ENCODE measurements around the gene SFSWAP.
"Not testable (repeated sequence)": the region's sequence is repeated elsewhere in the genome, so short reads cannot be mapped to it uniquely, and the experiment has no call there.

The SFSWAP gene

DNA sequence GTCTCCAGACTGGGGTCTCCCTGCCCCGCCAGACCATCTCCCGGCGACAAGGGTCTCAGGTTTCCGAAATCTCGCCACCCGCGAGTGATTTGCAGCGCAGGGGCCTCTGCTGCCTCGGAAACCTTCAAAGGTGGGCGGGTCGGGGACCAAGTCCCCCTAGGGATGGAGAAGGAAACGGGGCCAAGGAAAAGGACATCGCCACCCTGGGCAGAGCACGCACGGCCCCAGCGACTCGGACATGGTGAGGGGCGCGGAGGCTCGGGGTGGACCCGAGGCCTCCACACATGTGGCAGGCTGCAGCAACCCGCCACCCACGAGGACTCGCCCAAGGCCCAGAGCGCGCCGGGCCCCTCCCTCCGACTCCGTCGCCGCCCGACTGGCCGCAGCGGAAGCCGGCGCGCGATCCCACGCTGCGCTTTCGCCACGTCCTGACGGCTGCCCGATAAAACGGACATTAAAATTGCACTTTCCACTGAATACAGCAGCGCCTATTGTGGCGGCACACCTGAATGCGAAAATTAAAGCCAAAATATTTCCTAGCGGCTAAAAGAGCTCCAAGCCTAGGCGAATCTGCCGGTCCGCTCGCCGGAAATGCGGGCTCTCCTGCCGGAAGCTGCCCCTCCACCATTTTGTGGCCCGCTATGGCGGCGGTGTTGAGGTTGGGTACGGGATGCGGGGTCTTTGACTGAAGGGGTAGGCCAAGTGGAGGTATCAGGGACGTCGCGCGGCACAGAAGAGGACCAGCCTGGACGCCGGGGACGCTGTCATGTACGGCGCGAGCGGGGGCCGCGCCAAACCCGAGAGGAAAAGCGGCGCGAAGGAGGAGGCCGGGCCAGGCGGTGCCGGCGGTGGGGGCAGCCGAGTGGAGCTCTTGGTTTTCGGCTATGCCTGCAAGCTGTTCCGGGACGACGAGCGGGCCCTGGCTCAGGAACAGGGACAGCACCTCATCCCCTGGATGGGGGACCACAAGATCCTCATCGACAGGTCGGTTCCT lies at the start of gene SFSWAP:
SFSWAP (plus strand) TSS at position 627 of the 994 bp plus-strand sequence; CDS start at position 767, 140 bp downstream.
- no peaks in the 10 kb centered on the region for H3K9me3 Mint-ChIP-seq
- peak; percentile 80 for ATAC-seq (replicated peaks; ENCODE audit: extremely low read depth, poor library complexity, severe bottlenecking)
- no peaks in the 10 kb centered on the region for H3K27me3 Mint-ChIP-seq
- H3K4me3 Mint-ChIP-seq: peak within 1 kb of the TSS; percentile 98
- peak within 1 kb of the TSS; percentile 99 for H3K27ac Mint-ChIP-seq (ENCODE audit: low read depth)
- H3K36me3 Mint-ChIP-seq (ENCODE audit: insufficient read depth): peaks cover 37% of the 10 kb centered on the region
- peaks cover 30% of the 10 kb centered on the region for H3K4me1 Mint-ChIP-seq
- DNase-seq (ENCODE audit: low spot score in 2 of 2): peak; percentile 62 to 68

DNA sequence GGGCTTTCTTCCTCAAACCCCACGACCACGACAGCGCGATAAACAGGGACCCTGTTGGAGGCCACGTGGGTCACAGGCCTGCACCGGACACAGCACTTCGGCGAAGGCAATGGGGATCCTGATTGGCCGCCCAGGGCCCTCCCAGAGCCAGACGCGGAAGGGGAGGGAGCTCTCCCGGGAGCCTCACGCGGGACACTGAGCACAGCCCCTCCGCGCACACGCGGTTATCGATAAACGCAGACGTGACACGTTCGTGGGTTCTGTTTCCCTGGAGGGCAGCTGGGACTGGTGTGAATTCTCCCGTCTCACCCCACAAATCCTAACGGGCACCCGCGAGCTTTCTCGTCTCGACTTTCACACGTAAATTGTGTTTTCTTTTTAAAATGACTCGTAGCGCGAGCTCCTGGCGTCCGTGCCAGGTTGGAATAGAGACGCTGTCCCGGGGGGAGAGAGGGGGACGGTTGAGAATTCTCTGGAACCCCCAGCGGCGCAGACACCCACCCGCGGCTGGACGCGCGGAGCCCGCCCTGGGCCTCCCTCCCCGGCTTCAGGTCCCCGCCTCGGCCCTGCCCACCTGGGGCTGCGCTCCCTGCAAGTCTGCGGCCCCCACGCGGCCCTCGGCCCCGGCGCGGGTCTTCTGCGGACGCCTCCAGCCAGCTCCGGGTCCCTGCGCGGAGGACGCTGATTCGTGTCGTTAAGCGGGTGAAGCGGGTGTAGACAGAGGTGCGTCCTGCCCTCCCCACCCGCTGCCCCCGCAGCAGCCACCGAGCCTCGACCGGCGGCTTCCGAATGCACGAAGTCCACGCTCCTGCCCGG lies 49.5 kb upstream of the SFSWAP start:
- H3K27ac Mint-ChIP-seq (ENCODE audit: low read depth); DNase-seq (ENCODE audit: low spot score in 2 of 2); H3K36me3 Mint-ChIP-seq (ENCODE audit: insufficient read depth); H3K9me3 Mint-ChIP-seq; H3K4me1 Mint-ChIP-seq; ATAC-seq (replicated peaks; ENCODE audit: extremely low read depth, poor library complexity, severe bottlenecking); H3K4me3 Mint-ChIP-seq: not testable (repeated sequence)
- peaks cover 17% of the 10 kb centered on the region for H3K27me3 Mint-ChIP-seq

DNA sequence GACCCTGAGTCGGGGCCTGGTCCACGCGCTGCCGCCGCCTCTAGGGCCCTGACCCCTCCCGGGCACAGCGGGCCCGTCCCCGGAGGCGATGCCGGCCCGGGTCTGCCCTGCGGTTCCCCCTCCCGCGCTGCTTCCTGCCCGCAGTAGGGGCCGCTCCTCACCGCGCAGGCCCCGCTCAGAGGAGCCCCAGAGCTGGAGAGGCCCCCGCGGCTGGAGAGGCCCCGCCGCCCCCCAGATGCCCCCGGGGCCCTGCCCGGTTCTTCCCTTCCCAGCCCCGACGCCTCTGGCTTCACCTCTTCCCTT lies 49.0 kb upstream of the SFSWAP start:
- H3K27me3 Mint-ChIP-seq: peaks cover 17% of the 10 kb centered on the region
- not testable (repeated sequence) for H3K4me1 Mint-ChIP-seq; H3K9me3 Mint-ChIP-seq; DNase-seq (ENCODE audit: low spot score in 2 of 2); H3K36me3 Mint-ChIP-seq (ENCODE audit: insufficient read depth); ATAC-seq (replicated peaks; ENCODE audit: extremely low read depth, poor library complexity, severe bottlenecking); H3K4me3 Mint-ChIP-seq; H3K27ac Mint-ChIP-seq (ENCODE audit: low read depth)

DNA sequence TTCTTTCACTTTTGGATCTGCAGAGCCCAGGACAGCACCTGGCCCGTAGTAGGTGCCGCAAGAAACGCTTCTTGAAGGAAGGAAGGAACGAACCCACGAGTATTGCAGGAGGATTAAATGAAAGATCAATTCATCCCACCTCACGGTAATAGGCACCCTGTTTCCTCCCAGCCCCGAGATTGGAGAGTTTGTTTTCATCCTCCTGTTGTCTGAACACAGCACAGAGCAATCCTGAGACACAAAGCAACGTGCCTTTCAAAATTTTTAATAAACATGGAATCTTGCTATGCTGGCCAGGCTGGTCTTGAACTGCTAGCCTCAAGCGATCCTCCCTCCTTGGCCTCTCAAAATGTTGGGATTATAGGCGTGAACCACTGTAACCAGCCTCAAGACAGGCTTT lies 48.5 kb upstream of the SFSWAP start:
- not testable (repeated sequence) for H3K27ac Mint-ChIP-seq (ENCODE audit: low read depth); ATAC-seq (replicated peaks; ENCODE audit: extremely low read depth, poor library complexity, severe bottlenecking); H3K4me1 Mint-ChIP-seq; H3K4me3 Mint-ChIP-seq; H3K9me3 Mint-ChIP-seq; H3K36me3 Mint-ChIP-seq (ENCODE audit: insufficient read depth)
- peaks cover 17% of the 10 kb centered on the region for H3K27me3 Mint-ChIP-seq
- peak in 1 of 2 donors; percentile 3 for DNase-seq (ENCODE audit: low spot score in 2 of 2)

DNA sequence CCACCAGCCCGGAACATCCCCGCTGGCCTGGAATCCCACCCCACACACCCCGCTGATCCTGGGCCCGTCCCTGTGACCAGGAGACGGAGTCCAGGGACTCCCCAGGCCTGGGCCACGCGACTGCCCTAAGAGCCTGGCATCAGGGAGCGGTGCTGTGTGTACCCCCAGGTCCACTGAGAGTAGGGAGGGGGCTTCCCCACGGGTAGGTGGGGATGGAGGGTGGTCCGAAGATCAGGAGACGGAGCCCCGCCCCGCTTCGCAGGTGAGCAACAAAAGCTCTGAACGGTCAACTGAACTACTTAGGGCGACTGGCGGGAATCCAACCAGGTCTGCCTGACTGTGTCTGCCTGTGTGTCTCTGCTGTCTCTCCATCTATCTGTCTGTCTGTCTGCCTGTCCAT lies 45.2 kb upstream of the SFSWAP start:
- H3K4me3 Mint-ChIP-seq; H3K27ac Mint-ChIP-seq (ENCODE audit: low read depth); H3K36me3 Mint-ChIP-seq (ENCODE audit: insufficient read depth); H3K4me1 Mint-ChIP-seq; ATAC-seq (replicated peaks; ENCODE audit: extremely low read depth, poor library complexity, severe bottlenecking); H3K9me3 Mint-ChIP-seq: not testable (repeated sequence)
- DNase-seq (ENCODE audit: low spot score in 2 of 2): peak in 1 of 2 donors; percentile 4
- H3K27me3 Mint-ChIP-seq: peaks cover 23% of the 10 kb centered on the region

DNA sequence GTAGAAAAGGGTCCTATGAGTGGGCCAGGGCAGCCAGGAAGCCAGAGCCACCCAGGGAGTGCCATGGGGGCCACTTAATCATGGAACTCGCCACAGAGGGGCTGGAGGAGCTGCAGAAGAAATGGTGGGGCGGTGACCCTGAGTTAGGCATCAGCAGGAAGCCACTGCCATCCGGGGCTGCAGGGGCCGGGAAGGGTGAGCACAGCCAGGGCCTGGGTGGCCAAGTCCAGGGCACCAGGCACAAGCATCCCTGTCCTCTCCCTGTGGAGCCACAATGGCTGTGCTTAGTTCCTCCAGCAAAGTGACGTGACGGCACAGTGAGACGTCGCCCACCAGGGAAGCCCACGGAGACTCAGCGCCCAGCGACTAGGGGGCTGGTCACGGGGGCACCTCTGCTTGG lies 44.4 kb upstream of the SFSWAP start:
- H3K9me3 Mint-ChIP-seq; H3K36me3 Mint-ChIP-seq (ENCODE audit: insufficient read depth); H3K4me3 Mint-ChIP-seq; H3K4me1 Mint-ChIP-seq; DNase-seq (ENCODE audit: low spot score in 2 of 2); ATAC-seq (replicated peaks; ENCODE audit: extremely low read depth, poor library complexity, severe bottlenecking); H3K27ac Mint-ChIP-seq (ENCODE audit: low read depth): not testable (repeated sequence)
- peaks cover 23% of the 10 kb centered on the region for H3K27me3 Mint-ChIP-seq

DNA sequence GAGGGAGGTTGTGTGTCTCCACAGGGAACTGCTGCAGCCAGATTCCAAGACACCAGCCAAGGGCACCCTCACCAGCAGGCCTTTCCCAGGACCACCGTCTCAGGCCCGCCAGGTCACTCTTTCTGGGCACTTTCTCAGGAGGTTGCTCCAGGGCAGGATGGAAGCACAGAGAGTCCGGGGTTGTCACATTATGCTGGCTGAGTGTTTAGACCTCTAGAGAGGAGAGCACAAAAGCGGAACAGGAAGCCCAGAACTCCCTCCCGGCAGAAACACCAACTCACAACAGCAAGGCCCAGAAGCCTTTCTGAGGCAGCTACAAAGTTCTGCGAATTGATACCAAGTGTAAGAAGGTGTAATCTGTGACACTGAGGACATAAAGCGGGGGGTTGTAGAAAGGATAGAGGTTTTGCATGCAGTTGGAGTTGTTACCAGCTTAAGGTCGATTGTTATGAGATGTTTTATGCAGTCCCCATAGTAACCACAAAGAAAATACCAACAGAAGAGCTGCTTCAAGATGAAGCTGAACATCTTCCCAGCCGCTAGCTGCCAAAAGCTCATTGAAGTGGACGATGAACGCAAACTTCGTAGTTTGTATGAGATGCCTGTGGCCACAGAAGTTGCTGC lies 43.8 kb upstream of the SFSWAP start:
- H3K9me3 Mint-ChIP-seq; H3K4me1 Mint-ChIP-seq; H3K36me3 Mint-ChIP-seq (ENCODE audit: insufficient read depth); H3K27ac Mint-ChIP-seq (ENCODE audit: low read depth); ATAC-seq (replicated peaks; ENCODE audit: extremely low read depth, poor library complexity, severe bottlenecking); H3K4me3 Mint-ChIP-seq: not testable (repeated sequence)
- peak in 1 of 2 donors; percentile 4 for DNase-seq (ENCODE audit: low spot score in 2 of 2)
- H3K27me3 Mint-ChIP-seq: peaks cover 23% of the 10 kb centered on the region

DNA sequence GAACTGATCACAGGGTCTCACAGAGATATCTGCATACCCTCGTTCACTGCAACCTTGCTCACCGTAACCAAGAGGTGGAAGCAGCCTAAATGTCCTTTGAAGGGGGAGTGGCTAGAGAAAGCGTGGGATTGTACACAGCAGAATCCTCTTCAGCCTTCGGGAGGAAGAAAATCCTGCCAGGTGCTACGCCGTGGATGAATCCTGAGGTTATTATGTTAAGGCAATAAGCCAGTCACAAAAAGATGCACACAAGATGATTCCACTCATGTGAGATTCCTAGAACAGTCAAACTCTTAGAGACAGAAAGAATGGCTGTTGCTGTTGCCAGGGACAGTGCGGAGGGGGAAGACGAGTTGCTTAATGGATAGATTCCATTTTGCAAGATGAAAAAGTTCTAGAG lies 39.6 kb upstream of the SFSWAP start:
- ATAC-seq (replicated peaks; ENCODE audit: extremely low read depth, poor library complexity, severe bottlenecking) (no peak), DNase-seq (ENCODE audit: low spot score in 2 of 2) (no peak)
- Mint-ChIP-seq H3K27ac (ENCODE audit: low read depth) (no peak overlapping the region), H3K36me3 (ENCODE audit: insufficient read depth) (peaks cover 3% of the 10 kb centered on the region), H3K9me3 (no peaks in the 10 kb centered on the region), H3K27me3 (peaks cover 16% of the 10 kb centered on the region), H3K4me1 (no peaks in the 10 kb centered on the region), H3K4me3 (no peak overlapping the region)

DNA sequence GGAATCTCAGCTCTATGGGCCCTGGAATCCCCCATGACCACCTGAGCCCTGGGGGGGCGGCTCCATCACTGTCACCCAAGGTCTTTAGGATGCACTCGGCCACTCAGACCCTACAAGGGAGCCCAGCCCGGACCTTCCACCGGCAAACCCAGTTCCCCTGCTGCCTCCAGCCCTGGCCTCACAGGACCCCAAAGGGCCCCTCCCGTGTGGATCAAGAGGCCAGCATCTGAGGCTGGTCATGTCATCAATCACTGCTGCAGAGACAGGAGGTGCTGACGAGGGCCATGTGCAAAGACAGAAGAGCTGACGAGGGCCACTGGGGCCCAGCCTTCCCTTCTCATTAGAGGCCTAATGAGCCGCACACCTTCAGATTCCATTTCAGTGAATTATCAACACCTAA lies 39.0 kb upstream of the SFSWAP start:
- DNase-seq (ENCODE audit: low spot score in 2 of 2): peak in 1 of 2 donors; percentile 7
- no peaks in the 10 kb centered on the region for H3K4me1 Mint-ChIP-seq

DNA sequence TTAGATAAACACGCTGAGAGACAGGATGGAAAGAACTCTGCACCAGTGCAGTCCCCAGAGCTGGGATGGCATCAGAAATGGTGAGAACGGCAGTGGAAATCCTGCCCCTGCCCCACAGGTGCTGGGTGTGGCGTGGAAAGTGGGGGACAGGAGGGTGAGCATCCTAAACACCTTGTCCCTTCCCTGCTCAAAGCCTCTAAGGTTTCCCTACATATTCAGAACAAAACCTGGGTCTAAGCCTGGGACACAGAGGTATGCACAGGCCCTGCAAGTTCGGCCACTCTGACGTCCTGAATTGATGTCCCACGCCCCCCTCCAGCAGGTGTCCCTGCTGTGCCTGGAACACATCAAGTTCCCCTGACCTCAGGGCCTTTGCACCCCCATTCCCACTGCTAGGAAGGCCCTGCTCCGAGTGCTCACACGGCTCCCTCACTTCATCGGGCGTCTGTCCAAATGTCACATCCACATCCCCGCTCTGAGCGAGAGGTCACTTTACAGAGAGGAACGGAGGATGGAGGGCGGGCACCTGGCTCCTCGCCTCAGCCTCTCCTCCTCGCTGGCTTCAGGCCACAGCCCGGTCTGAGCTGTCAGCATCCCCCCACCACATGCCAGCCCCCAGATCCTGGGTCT lies 38.5 kb upstream of the SFSWAP start:
- Mint-ChIP-seq H3K27me3 (peaks cover 14% of the 10 kb centered on the region), H3K4me1 (no peaks in the 10 kb centered on the region), H3K9me3 (no peaks in the 10 kb centered on the region), H3K4me3 (no peak overlapping the region), H3K36me3 (ENCODE audit: insufficient read depth) (peaks cover 3% of the 10 kb centered on the region), H3K27ac (ENCODE audit: low read depth) (no peak overlapping the region)
- ATAC-seq (replicated peaks; ENCODE audit: extremely low read depth, poor library complexity, severe bottlenecking): no peak
- DNase-seq (ENCODE audit: low spot score in 2 of 2): peak in 1 of 2 donors; percentile 7

More for the DNA sequence above, 39.0 kb upstream of the SFSWAP start:
- no peak for ATAC-seq (replicated peaks; ENCODE audit: extremely low read depth, poor library complexity, severe bottlenecking)
- Mint-ChIP-seq H3K4me3 (no peak overlapping the region), H3K27me3 (peaks cover 14% of the 10 kb centered on the region), H3K9me3 (no peaks in the 10 kb centered on the region), H3K36me3 (ENCODE audit: insufficient read depth) (peaks cover 3% of the 10 kb centered on the region), H3K27ac (ENCODE audit: low read depth) (no peak overlapping the region)

DNA sequence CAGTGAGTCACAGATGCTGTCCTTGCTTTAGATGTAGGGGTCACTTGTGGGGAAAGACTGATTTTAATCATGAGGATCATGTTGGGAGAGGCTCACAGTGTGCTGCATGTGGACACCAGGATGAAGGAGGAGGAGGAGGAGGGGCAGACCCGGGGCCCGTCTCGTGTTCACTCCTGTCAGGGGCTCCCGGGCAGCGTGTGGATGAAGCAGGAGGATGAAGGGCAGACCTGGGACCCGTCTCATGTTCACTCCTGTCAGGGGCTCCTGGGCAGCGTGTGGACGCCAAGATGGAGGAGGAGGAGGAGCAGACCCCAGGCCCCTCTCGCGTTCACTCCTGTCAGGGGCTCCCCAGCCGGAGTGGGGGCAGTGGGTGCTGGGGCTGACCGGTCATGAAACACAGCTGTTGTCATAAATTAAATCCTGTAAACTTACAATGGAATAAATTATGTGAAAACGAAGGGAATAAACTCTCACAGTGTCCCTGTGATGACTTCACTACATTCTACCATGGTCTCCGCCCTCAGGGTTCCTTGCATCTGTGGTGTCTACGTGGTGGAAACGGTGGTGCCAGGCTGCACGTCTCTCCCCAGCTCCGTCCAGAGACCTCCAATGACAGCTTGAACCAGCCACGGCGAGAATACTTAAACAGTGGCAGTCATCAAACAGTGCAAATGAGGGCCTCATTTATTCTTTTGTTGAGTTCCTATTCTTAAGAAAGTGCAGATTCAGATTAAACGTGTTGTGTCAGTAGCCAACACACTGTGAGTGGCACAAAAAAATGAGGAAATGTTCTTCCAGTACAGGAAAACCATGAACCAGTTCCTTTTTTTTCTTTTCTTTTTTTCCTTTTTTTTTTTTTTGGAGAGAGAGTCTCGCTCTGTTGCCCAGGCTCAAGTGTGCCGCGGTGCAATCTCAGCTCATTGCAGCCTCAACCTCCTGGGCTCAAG lies 37.7 kb upstream of the SFSWAP start:
- no peak overlapping the region for H3K4me3 Mint-ChIP-seq
- no peak for ATAC-seq (replicated peaks; ENCODE audit: extremely low read depth, poor library complexity, severe bottlenecking)
- DNase-seq (ENCODE audit: low spot score in 2 of 2): peak in 1 of 2 donors; percentile 4
- peaks cover 3% of the 10 kb centered on the region for H3K36me3 Mint-ChIP-seq (ENCODE audit: insufficient read depth)
- no peaks in the 10 kb centered on the region for H3K4me1 Mint-ChIP-seq
- no peak overlapping the region for H3K27ac Mint-ChIP-seq (ENCODE audit: low read depth)
- H3K27me3 Mint-ChIP-seq: peaks cover 14% of the 10 kb centered on the region
- no peaks in the 10 kb centered on the region for H3K9me3 Mint-ChIP-seq
